CD1c-positive myeloid dendritic cell (primary cell): ENCODE data around the gene PRKCD.

Source experiments
- DNase-seq: peaks from one replicate; pipeline ENCODE4 v3.0.0-alpha.2; 2016; ENCODE audit errors: extremely low spot score

PRKCD gene

GRCh38 chr3:53155760-53156159 lies 5.2 kb upstream of the PRKCD start:
- DNase-seq = no peak

- DNase-seq = no peak
Measured at GRCh38 chr3:53156368-53156834, 4.6 kb upstream of the PRKCD start.

GRCh38 chr3:53157974-53158580 lies 2.9 kb upstream of the PRKCD start:
- DNase-seq = no peak

GRCh38 chr3:53158765-53159155 lies 2.2 kb upstream of the PRKCD start:
- DNase-seq = peak; percentile 57

GRCh38 chr3:53159156-53160060 lies 1.6 kb upstream of the PRKCD start:
- peak; percentile 45 for DNase-seq

GRCh38 chr3:53160061-53160659 lies 849 bp upstream of the PRKCD start:
- DNase-seq = no peak

GRCh38 chr3:53161450-53161819 lies 426 bp downstream of the PRKCD start:
- DNase-seq = peak; percentile 80

- DNase-seq = peak; percentile 86
Measured at GRCh38 chr3:53161820-53162671, 1.0 kb downstream of the PRKCD start.

GRCh38 chr3:53162672-53163443 lies 1.8 kb downstream of the PRKCD start:
- DNase-seq = peak; percentile 54

GRCh38 chr3:53163444-53164387 lies 2.7 kb downstream of the PRKCD start:
- DNase-seq = no peak

- DNase-seq = no peak
Measured at GRCh38 chr3:53164911-53165310, 3.9 kb downstream of the PRKCD start.

- no peak for DNase-seq
Measured at GRCh38 chr3:53166206-53166605, 5.2 kb downstream of the PRKCD start.

- DNase-seq = peak; percentile 83
Measured at GRCh38 chr3:53166781-53167291, 5.8 kb downstream of the PRKCD start.

- DNase-seq = no peak
Measured at GRCh38 chr3:53167418-53168174, 6.6 kb downstream of the PRKCD start.

- DNase-seq = peak; percentile 63
Measured at GRCh38 chr3:53168175-53168923, 7.3 kb downstream of the PRKCD start.

- DNase-seq = peak; percentile 35
Measured at GRCh38 chr3:53169045-53169831, 8.2 kb downstream of the PRKCD start.

- no peak for DNase-seq
Measured at GRCh38 chr3:53169832-53170324, 8.9 kb downstream of the PRKCD start.
